Measurements from ENCODE around the gene NR2F1-AS1.

DNA sequence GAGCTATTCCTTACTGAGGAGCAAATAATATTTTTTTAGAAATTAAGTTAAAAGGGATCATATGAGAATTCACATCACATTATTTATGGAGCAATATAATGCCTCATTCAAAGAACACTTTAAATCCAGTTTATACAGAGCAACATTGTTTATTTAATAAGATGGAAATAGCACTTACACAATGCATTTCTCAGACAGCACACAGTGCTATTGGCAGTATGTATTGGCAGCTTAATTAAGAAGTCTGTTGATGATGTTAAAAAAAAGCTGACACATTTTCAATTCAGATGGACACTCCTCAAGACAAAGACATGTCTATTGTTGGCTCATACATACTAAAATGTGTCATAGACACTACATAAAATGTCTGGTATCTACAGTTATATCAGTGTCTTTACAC is 171.3 kb downstream of the NR2F1-AS1 start:
- no peak for TF ChIP-seq EZH2 (IDR thresholded peaks at IDR 0.05; ENCODE audit: borderline replicate concordance, insufficient read depth, low read depth, low read length, poor library complexity, severe bottlenecking)
- TF ChIP-seq, protein P1, sequence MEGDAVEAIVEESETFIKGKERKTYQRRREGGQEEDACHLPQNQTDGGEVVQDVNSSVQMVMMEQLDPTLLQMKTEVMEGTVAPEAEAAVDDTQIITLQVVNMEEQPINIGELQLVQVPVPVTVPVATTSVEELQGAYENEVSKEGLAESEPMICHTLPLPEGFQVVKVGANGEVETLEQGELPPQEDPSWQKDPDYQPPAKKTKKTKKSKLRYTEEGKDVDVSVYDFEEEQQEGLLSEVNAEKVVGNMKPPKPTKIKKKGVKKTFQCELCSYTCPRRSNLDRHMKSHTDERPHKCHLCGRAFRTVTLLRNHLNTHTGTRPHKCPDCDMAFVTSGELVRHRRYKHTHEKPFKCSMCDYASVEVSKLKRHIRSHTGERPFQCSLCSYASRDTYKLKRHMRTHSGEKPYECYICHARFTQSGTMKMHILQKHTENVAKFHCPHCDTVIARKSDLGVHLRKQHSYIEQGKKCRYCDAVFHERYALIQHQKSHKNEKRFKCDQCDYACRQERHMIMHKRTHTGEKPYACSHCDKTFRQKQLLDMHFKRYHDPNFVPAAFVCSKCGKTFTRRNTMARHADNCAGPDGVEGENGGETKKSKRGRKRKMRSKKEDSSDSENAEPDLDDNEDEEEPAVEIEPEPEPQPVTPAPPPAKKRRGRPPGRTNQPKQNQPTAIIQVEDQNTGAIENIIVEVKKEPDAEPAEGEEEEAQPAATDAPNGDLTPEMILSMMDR (IDR thresholded peaks at IDR 0.05), result no peak
